Kidney (tissue), 14 donors: ENCODE results near the gene DEFB110. TPM values are rescaled to one million over a fixed set of nuclear protein-coding genes. Genes with fewer than 3 reads are reported as not detected.

ENCODE experiments used
- DNase-seq, 5 donors: peaks; one replicate each; pipeline ENCODE4 v3.0.0-alpha.2; 2013 to 2020
- FAIRE-seq: peaks from 2 replicates; lab custom pipeline; 2012; peaks lifted over from hg19 to GRCh38; lab: Jason Lieb, UNC
- H3K27ac ChIP-seq, 2 donors: one replicate each; pipeline ENCODE4 v1.7.0; 2013; ENCODE audit warnings: low read depth in 2 of 2, low read length in 2 of 2, inconsistent platforms in 1 of 2
- H3K27me3 ChIP-seq: one replicate; pipeline ENCODE4 v1.7.1; 2013; ENCODE audit warnings: low read length, inconsistent platforms; ENCODE audit not compliant: control insufficient read depth, insufficient read depth
- H3K36me3 ChIP-seq, 3 donors: one replicate each; pipeline versions ENCODE4 v1.7.0 to v1.7.1; 2013; ENCODE audit warnings: low read length in 3 of 3, control low read depth in 1 of 3, inconsistent platforms in 1 of 3; ENCODE audit not compliant: insufficient read depth in 3 of 3, control insufficient read depth in 2 of 3
- H3K4me1 ChIP-seq, 3 donors: one replicate each; pipeline versions ENCODE4 v1.7.0 to v1.7.1; 2013; ENCODE audit warnings: low read length in 3 of 3, inconsistent platforms in 1 of 3, low read depth in 1 of 3; ENCODE audit not compliant: control insufficient read depth in 2 of 3, insufficient read depth in 2 of 3
- H3K4me3 ChIP-seq, 3 donors: one replicate each; pipeline versions ENCODE4 v1.7.0 to v1.8.1; 2013; ENCODE audit warnings: low read length in 3 of 3, control low read depth in 1 of 3, inconsistent platforms in 1 of 3
- H3K9ac ChIP-seq, 3 donors: one replicate each; pipeline versions ENCODE4 v1.7.0 to v1.7.1; 2013; ENCODE audit warnings: low read length in 3 of 3, control low read depth in 1 of 3, inconsistent platforms in 1 of 3
- H3K9me3 ChIP-seq, 3 donors: one replicate each; pipeline versions ENCODE4 v1.7.0 to v1.7.1; 2013; ENCODE audit warnings: low read length in 3 of 3, control low read depth in 1 of 3, inconsistent platforms in 1 of 3; ENCODE audit not compliant: control insufficient read depth in 2 of 3, insufficient read depth in 1 of 3
- CTCF ChIP-seq: IDR thresholded peaks from 3 replicates; pipeline ENCODE4 v1.5.1; 2012; ENCODE audit warnings: mild to moderate bottlenecking, moderate library complexity, borderline replicate concordance; ENCODE audit not compliant: insufficient read depth; ENCODE audit errors: extremely low read depth
- intact Hi-C: fragments of 100-400 bp; cut with DNase I; formaldehyde crosslinking; loops from one replicate; pipeline ENCODE4 v1.11.1; 2022
- polyA plus RNA-seq: library from polyadenylated mRNA; stranded (reverse); fragments of 350-450 nt; fragmentation: Illumina TruSeq; extraction: RNeasy Lipid Tissue Mini Kit (QIAGEN cat#74804); gene quantifications from one replicate; pipeline ENCODE4 v1.2.3, GENCODE V29; 2014; ENCODE audit warnings: low read depth, low replicate concordance; ENCODE audit not compliant: insufficient read depth
- total RNA-seq: library from RNA; stranded (reverse); fragmentation: NEBNext Ultra II Directional; extraction: Animal tissue kit (Norgen Biotek cat#: 25700); gene quantifications from one replicate; pipeline ENCODE4 v1.2.1, GENCODE V29; 2021
- donor health status: control.
- donor health status: control.
- donor health status: control.
- donor health status: control.
- donor health status: control.
- donor health status: DM: yes; HTN: yes; CAD: no.
- donor health status: Normal renal cell carcinoma (clear cell type).

DEFB110 gene
- total and polyA plus RNA-seq, 2 donors from 2014 or later = not detected

- intact Hi-C loops = no loop called here
- Histone ChIP-seq H3K27me3 (no peaks in the 10 kb centered on the region), H3K9me3 (no peaks in the 10 kb centered on the region), H3K36me3 (no peaks in the 10 kb centered on the region), H3K4me3 (no peak overlapping the region), H3K9ac (no peak overlapping the region), H3K4me1 (no peaks in the 10 kb centered on the region), H3K27ac (no peak overlapping the region)
- FAIRE-seq (no peak), DNase-seq (no peak)
- no peak for TF ChIP-seq CTCF
These were observed 39.7 kb downstream of the DEFB110 start for GRCh38 chr6:49982046-49982445.

GRCh38 chr6:49980898-49981297 lies 40.9 kb downstream of the DEFB110 start:
- Histone ChIP-seq H3K4me3 (no peak overlapping the region), H3K27me3 (no peaks in the 10 kb centered on the region), H3K36me3 (no peaks in the 10 kb centered on the region), H3K9me3 (no peaks in the 10 kb centered on the region), H3K9ac (no peak overlapping the region), H3K4me1 (no peaks in the 10 kb centered on the region), H3K27ac (no peak overlapping the region)
- intact Hi-C loops = no loop called here
- DNase-seq = no peak
- no peak for FAIRE-seq
- no peak for TF ChIP-seq CTCF

GRCh38 chr6:49979584-49979983 lies 42.2 kb downstream of the DEFB110 start:
- H3K9ac ChIP-seq = no peak overlapping the region
- FAIRE-seq = no peak
- H3K27ac ChIP-seq = no peak overlapping the region
- no peaks in the 10 kb centered on the region for H3K36me3 ChIP-seq
- H3K27me3 ChIP-seq = no peaks in the 10 kb centered on the region
- TF ChIP-seq CTCF = no peak
- no peak overlapping the region for H3K4me3 ChIP-seq
- intact Hi-C loops = no loop called here
- no peak for DNase-seq
- no peaks in the 10 kb centered on the region for H3K9me3 ChIP-seq
- H3K4me1 ChIP-seq = no peaks in the 10 kb centered on the region
